ENCODE data around the gene LGALS1. TPM values are rescaled to one million over a fixed set of nuclear protein-coding genes. Genes with fewer than 3 reads are reported as not detected.

LGALS1 gene
- total RNA-seq, 1 donor from 2014 or later: 0.81 TPM

DNA sequence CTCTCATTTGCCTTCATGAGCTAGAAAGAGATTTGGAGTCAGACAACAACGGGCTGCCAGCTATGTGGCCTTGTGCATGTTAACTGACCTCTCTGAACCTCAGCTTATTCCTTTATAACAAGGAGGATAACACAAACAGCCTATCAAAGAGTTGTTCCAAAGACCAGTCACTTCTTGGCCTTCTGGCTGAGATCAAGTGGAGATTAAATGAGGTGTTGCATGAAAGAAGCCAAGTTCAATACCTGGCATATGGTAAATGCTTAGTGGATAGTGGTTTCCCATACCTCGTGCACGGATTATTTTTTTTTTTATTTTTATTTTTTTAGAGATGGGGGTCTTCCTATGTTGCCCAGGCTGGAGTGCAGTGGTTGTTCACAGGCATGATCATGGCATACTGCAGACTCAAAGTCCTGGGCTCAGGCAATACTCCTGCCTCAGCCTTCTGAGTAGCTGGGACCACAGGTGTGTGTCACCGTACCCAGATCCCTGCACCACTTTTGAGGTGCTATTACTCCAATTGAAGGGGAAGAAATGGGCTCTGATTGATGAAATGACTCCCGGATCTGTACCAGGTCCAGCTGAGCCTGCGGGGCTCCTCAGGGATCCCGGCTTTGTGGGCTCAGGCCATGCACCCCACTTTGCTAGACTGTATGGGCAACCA, 4.9 kb downstream of the LGALS1 start:
- no peak overlapping the region for H3K4me3 Mint-ChIP-seq (ENCODE audit: low read depth)
- no peaks in the 10 kb centered on the region for H3K36me3 Mint-ChIP-seq (ENCODE audit: insufficient read depth)
- peaks cover 17% of the 10 kb centered on the region for H3K27me3 Mint-ChIP-seq
- H3K27ac Mint-ChIP-seq: no peak overlapping the region
- no peaks in the 10 kb centered on the region for H3K9me3 Mint-ChIP-seq (ENCODE audit: low read depth)
- TF ChIP-seq, protein P1, sequence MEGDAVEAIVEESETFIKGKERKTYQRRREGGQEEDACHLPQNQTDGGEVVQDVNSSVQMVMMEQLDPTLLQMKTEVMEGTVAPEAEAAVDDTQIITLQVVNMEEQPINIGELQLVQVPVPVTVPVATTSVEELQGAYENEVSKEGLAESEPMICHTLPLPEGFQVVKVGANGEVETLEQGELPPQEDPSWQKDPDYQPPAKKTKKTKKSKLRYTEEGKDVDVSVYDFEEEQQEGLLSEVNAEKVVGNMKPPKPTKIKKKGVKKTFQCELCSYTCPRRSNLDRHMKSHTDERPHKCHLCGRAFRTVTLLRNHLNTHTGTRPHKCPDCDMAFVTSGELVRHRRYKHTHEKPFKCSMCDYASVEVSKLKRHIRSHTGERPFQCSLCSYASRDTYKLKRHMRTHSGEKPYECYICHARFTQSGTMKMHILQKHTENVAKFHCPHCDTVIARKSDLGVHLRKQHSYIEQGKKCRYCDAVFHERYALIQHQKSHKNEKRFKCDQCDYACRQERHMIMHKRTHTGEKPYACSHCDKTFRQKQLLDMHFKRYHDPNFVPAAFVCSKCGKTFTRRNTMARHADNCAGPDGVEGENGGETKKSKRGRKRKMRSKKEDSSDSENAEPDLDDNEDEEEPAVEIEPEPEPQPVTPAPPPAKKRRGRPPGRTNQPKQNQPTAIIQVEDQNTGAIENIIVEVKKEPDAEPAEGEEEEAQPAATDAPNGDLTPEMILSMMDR (IDR thresholded peaks at IDR 0.05; ENCODE audit: unreplicated experiment): no peak
- H3K4me1 Mint-ChIP-seq (ENCODE audit: low read depth): peaks cover 1% of the 10 kb centered on the region
- DNase-seq (ENCODE audit: low spot score, unreplicated experiment): no peak

DNA sequence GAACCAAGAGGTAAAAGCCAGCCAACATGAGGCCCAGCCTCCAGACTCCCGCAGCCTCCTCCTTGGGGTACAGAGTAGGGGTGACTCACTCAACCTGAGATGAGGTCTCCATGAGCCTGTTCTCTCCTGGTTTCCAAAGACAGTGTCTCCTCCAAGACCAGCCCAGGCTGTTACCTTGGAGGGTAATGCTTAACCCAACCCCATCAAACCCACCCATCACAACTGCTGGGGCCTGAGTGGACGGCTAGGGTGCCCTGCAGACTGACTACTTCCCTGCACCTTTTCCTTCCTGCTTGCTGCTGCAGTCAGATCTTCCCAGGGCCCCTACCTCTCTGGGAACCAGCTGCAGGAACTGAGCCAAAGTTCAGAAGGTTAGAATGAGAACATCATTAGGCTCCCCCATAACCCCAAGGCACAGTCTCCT, 5.6 kb downstream of the LGALS1 start:
- Mint-ChIP-seq H3K27ac (no peak overlapping the region), H3K27me3 (peaks cover 17% of the 10 kb centered on the region), H3K9me3 (ENCODE audit: low read depth) (no peaks in the 10 kb centered on the region), H3K4me3 (ENCODE audit: low read depth) (no peak overlapping the region), H3K4me1 (ENCODE audit: low read depth) (peaks cover 3% of the 10 kb centered on the region), H3K36me3 (ENCODE audit: insufficient read depth) (no peaks in the 10 kb centered on the region)
- DNase-seq (ENCODE audit: low spot score, unreplicated experiment): no peak
- TF ChIP-seq, protein P1 (IDR thresholded peaks at IDR 0.05; ENCODE audit: unreplicated experiment): no peak

DNA sequence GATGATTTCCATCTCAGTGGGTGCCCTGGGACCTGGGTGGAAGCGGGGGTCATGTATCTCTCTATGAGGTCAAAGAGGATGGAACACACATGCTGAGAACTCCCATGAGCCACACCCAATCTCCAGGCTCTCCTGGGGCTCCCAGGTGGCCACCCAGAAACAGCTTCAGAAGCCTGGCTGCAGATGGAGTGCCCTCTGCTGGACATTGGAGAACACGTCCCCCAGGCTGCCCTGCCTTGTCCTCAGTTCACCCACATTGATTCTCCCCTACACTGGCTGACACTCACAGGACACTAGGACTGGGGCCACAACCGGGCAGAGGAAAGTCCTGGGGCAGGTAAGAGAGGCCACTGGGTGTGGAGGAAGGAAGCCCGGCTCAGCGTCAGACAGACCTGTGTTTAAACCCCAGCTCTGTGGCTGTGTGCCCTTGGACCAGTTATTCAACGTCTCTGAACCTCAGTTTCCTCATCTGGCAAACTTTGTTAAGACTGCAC, 6.2 kb downstream of the LGALS1 start:
- no peaks in the 10 kb centered on the region for H3K36me3 Mint-ChIP-seq (ENCODE audit: insufficient read depth)
- peaks cover 5% of the 10 kb centered on the region for H3K4me1 Mint-ChIP-seq (ENCODE audit: low read depth)
- no peak overlapping the region for H3K4me3 Mint-ChIP-seq (ENCODE audit: low read depth)
- TF ChIP-seq, protein P1 (IDR thresholded peaks at IDR 0.05; ENCODE audit: unreplicated experiment): peak; percentile 84
- no peak overlapping the region for H3K27ac Mint-ChIP-seq
- DNase-seq (ENCODE audit: low spot score, unreplicated experiment): peak; percentile 62
- H3K9me3 Mint-ChIP-seq (ENCODE audit: low read depth): no peaks in the 10 kb centered on the region
- H3K27me3 Mint-ChIP-seq: peaks cover 14% of the 10 kb centered on the region

DNA sequence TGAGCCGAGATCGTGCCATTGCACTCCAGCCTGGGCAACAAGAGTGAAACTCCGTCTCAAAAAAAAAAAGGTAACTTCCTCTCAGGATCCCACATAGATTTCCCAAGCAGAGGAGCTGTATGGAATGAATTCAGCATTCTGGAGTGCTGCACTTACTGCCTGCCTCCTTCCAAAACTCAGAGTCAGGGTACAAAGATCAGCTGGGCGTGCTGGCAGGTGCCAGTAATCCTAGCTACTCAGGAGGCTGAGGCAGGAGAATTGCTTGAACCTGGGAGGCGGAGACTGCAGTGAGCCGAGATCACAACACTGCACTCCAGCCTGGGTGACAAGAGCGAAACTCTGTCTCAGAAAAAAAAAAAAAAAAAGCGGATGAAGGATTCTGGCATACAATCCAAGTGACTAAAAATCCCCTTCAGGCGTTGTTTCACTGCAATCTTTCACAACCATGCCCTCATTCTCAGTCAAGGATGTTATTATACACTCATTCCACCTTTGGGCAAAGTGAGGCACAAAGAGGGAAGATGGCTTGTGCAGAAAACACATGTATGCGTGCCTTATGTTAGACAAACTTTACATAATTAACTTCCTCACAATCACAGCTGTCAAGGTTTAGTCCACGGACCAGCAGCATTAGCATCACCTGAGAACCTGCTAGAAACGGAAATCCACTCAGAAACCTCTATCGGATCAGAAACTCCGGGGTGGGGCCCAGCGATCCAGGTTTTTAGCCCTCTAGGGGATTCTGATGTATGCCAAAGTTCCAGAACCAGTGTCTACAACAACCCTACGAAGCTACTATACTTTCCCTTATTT, 9.6 kb downstream of the LGALS1 start:
- H3K9me3 Mint-ChIP-seq (ENCODE audit: low read depth): no peaks in the 10 kb centered on the region

More for the DNA sequence above, 9.6 kb downstream of the LGALS1 start:
- no peaks in the 10 kb centered on the region for H3K27me3 Mint-ChIP-seq
- H3K27ac Mint-ChIP-seq: no peak overlapping the region
- H3K4me3 Mint-ChIP-seq (ENCODE audit: low read depth): peak overlapping the region; percentile 38
- no peak for DNase-seq (ENCODE audit: low spot score, unreplicated experiment)
- TF ChIP-seq, protein P1 (IDR thresholded peaks at IDR 0.05; ENCODE audit: unreplicated experiment): no peak
- peaks cover 12% of the 10 kb centered on the region for H3K4me1 Mint-ChIP-seq (ENCODE audit: low read depth)
- H3K36me3 Mint-ChIP-seq (ENCODE audit: insufficient read depth): peaks cover 1% of the 10 kb centered on the region

All from progenitor cell of endocrine pancreas (in vitro differentiated cells).